GM12878 (cell line): ENCODE data around the gene HIC1. TPM values are rescaled to one million over a fixed set of nuclear protein-coding genes. Genes with fewer than 3 reads are reported as not detected.

Source experiments
- ATAC-seq: fragments of 200-7000 bp; cut with Tn5 transposase; 3 replicates; pipeline ENCODE4 v1.9.1; 2020; ENCODE audit warnings: mild to moderate bottlenecking, moderate library complexity
- BruUV-seq: library from RNA; stranded (reverse); fragments of 400-500 nt; replicated peaks from 2 replicates; lab custom pipeline; 2021; lab: Mats Ljungman, UMichigan
- CTCF ChIA-PET: fragments of 300-600 bp; sonication (Branson Sonifier 250); formaldehyde crosslinking; extraction: SDS; loops from one replicate; lab custom pipeline; 2021; ENCODE audit warnings: inconsistent platforms; lab: Yijun Ruan, JAX
- POLR2A ChIA-PET: fragments of 350-600 bp; formaldehyde crosslinking; extraction: SDS; loops from one replicate; lab custom pipeline; 2021; ENCODE audit warnings: inconsistent platforms; lab: Charles Lee
- RAD21 ChIA-PET: fragments of 300-600 bp; sonication (Branson Sonifier 250); formaldehyde crosslinking; loops from one replicate; lab custom pipeline; 2023; ENCODE audit warnings: antibody characterized with exemption; ENCODE audit not compliant: unreplicated experiment; lab: Charles Lee
- SMC1A ChIA-PET: fragments of 300-600 bp; sonication (Branson Sonifier 250); formaldehyde crosslinking; loops from one replicate; lab custom pipeline; 2023; ENCODE audit not compliant: unreplicated experiment, uncharacterized antibody; lab: Charles Lee
- DNase-seq: peaks from one replicate; pipeline ENCODE4 v3.0.0-alpha.2; 2011; ENCODE audit warnings: low read depth, low spot score
- FAIRE-seq: peaks from 3 replicates; lab custom pipeline; 2011; peaks lifted over from hg19 to GRCh38; lab: Jason Lieb, UNC
- H2AFZ ChIP-seq: 2 replicates; pipeline ENCODE4 v1.6.0; 2011; ENCODE audit warnings: low read depth, low read length, control low read depth; ENCODE audit not compliant: control insufficient read depth
- H3K27ac ChIP-seq: 2 replicates; pipeline ENCODE4 v1.5.1; 2011; ENCODE audit warnings: control low read depth; ENCODE audit not compliant: control insufficient read depth, insufficient read depth
- H3K27me3 ChIP-seq, 2 experiments: replicated peaks in 1 of 2; 2 replicates each; pipeline versions ENCODE4 v1.6.0 to v1.6.1; 2011; ENCODE audit warnings: low read length in 1 of 2; ENCODE audit not compliant: control insufficient read depth in 2 of 2, insufficient read depth in 2 of 2
- H3K36me3 ChIP-seq, 2 experiments: 2 replicates each; pipeline ENCODE4 v1.5.1; 2011; ENCODE audit warnings: low read length in 1 of 2; ENCODE audit not compliant: control insufficient read depth in 2 of 2, insufficient read depth in 2 of 2
- H3K4me1 ChIP-seq: 2 replicates; pipeline ENCODE4 v1.6.1; 2011; ENCODE audit warnings: mild to moderate bottlenecking, low read length, moderate library complexity, mixed read lengths; ENCODE audit not compliant: control insufficient read depth, insufficient read depth
- H3K4me2 ChIP-seq: 2 replicates; pipeline ENCODE4 v1.6.0; 2011; ENCODE audit warnings: control low read depth; ENCODE audit not compliant: control insufficient read depth, insufficient read depth
- H3K4me3 ChIP-seq: fragments of 200-600 bp; sonication (generic); 2 replicates; pipeline ENCODE4 v1.5.1; 2016
- H3K79me2 ChIP-seq: 2 replicates; pipeline ENCODE4 v1.6.0; 2011; ENCODE audit warnings: low read length; ENCODE audit not compliant: control insufficient read depth, insufficient read depth
- H3K9ac ChIP-seq: 2 replicates; pipeline ENCODE4 v1.8.0; 2011; ENCODE audit warnings: low read length, control low read depth, mixed read lengths; ENCODE audit not compliant: control insufficient read depth, insufficient read depth
- H3K9me3 ChIP-seq: replicated peaks from 3 replicates; pipeline ENCODE4 v1.5.1; 2011; ENCODE audit warnings: mild to moderate bottlenecking, low read length; ENCODE audit not compliant: control insufficient read depth, insufficient read depth
- H4K20me1 ChIP-seq: 2 replicates; pipeline ENCODE4 v1.6.0; 2011; ENCODE audit not compliant: control insufficient read depth, insufficient read depth
- CBFB ChIP-seq: IDR thresholded peaks from 2 replicates; pipeline ENCODE4 v1.6.1; 2016; ENCODE audit warnings: antibody characterized with exemption, low read depth
- CHD2 ChIP-seq: IDR thresholded peaks from 2 replicates; pipeline ENCODE4 v1.6.1; 2011; ENCODE audit warnings: low read depth, low read length, improper control_type of control experiment, borderline replicate concordance
- HDAC2 ChIP-seq: fragments of 200-600 bp; sonication (generic); IDR thresholded peaks from 2 replicates; pipeline ENCODE4 v1.6.1; 2017
- HDGF ChIP-seq: fragments of 450-650 bp; IDR thresholded peaks from 2 replicates; pipeline ENCODE4 v1.6.1; 2016; ENCODE audit warnings: antibody characterized with exemption
- MXI1 ChIP-seq: fragments of 150-350 bp; IDR thresholded peaks from 2 replicates; pipeline ENCODE4 v1.6.1; 2011; ENCODE audit warnings: low read depth, mild to moderate bottlenecking, inconsistent platforms, low read length, improper control_type of control experiment
- NFYA ChIP-seq: IDR thresholded peaks from 2 replicates; pipeline ENCODE4 v1.6.1; 2011; ENCODE audit warnings: low read depth, mild to moderate bottlenecking, low read length, improper control_type of control experiment, borderline replicate concordance
- NR2C2 ChIP-seq: IDR thresholded peaks from 2 replicates; pipeline ENCODE4 v1.6.1; 2011; ENCODE audit warnings: borderline replicate concordance, low read depth; ENCODE audit not compliant: control insufficient read depth, insufficient read length
- RAD21 ChIP-seq: IDR thresholded peaks from 2 replicates; pipeline ENCODE4 v1.6.1; 2011; ENCODE audit warnings: mild to moderate bottlenecking, low read depth, low read length, moderate library complexity; ENCODE audit not compliant: insufficient read depth
- RBBP5 ChIP-seq: fragments of 200-600 bp; sonication (generic); conservative IDR thresholded peaks from 2 replicates; pipeline ENCODE4 v1.6.1; 2016
- SMAD1 ChIP-seq: fragments of 450-650 bp; IDR thresholded peaks from 2 replicates; pipeline ENCODE4 v1.6.1; 2018; ENCODE audit warnings: mild to moderate bottlenecking, low read depth; ENCODE audit not compliant: partially characterized antibody
- SMAD5 ChIP-seq: IDR thresholded peaks from 2 replicates; pipeline ENCODE4 v1.6.1; 2016; ENCODE audit warnings: antibody characterized with exemption, low read depth
- SRF ChIP-seq, 2 experiments: IDR thresholded peaks; 2 replicates each; pipeline ENCODE4 v1.6.1; 2011; ENCODE audit warnings: low read depth in 2 of 2, low read length in 2 of 2, mild to moderate bottlenecking in 1 of 2, moderate library complexity in 1 of 2
- SUPT20H ChIP-seq: IDR thresholded peaks from 2 replicates; pipeline ENCODE4 v1.6.1; 2011; ENCODE audit warnings: low read depth, mild to moderate bottlenecking, low read length, moderate library complexity, borderline replicate concordance; ENCODE audit not compliant: control insufficient read depth
- WGBS: methylation state at CpG from one replicate; pipeline ENCODE4 v1.1.6; 2016; ENCODE audit warnings: low lambda C conversion rate; ENCODE audit not compliant: insufficient replicate concordance, insufficient coverage; ENCODE audit errors: missing lambda C conversion rate; 5-methylcytosine and 5-hydroxymethylcytosine counted together
- in situ Hi-C: fragments of 300-500 bp; cut with MboI; formaldehyde crosslinking; loops from 9 replicates; pipeline ENCODE4 v1.14.3; 2018; ENCODE audit warnings: mixed read lengths
- intact Hi-C: fragments of 100-400 bp; cut with micrococcal nuclease; formaldehyde crosslinking; loops from one replicate; pipeline ENCODE4 v1.14.2; 2022; ENCODE audit not compliant: unreplicated experiment
- polyA plus RNA-seq, 11 experiments: library from polyadenylated mRNA; depleted of rRNA in 4 of 11; unstranded in 6 of 11; stranded (reverse) in 5 of 11; fragments of >200 nt; fragmentation: Nextera tagmentation in 4 of 11; fragmentation: Illumina TruSeq in 1 of 11; extraction: Ambion mirVana in 4 of 11; extraction: Trizol in 1 of 11; gene quantifications; 1 replicate in 1 of 11; 2 replicates in 10 of 11; pipeline versions ENCODE4 v1.2.1 to v1.2.3, GENCODE V29; 2011 to 2016; ENCODE audit warnings: inconsistent platforms in 2 of 11, missing spikeins in 2 of 11, low read depth in 1 of 11
- total RNA-seq, 4 experiments: library from RNA; depleted of rRNA in 3 of 4; stranded (reverse); fragments of >200 nt in 3 of 4; fragmentation: Illumina TruSeq in 1 of 4; extraction: Trizol in 1 of 4; gene quantifications; 2 replicates each; pipeline versions ENCODE4 v1.2.1 to v1.2.3, GENCODE V29; 2013 to 2021
- TF ChIP-seq, protein P1 (sequence below): fragments of 450-650 bp; IDR thresholded peaks from 2 replicates; pipeline ENCODE4 v1.6.1; 2017; ENCODE audit warnings: mild to moderate bottlenecking, moderate library complexity
- TF ChIP-seq, protein P2 (sequence below): fragments of 450-650 bp; formaldehyde crosslinking; IDR thresholded peaks from 2 replicates; pipeline ENCODE4 v1.4.0; 2022; ENCODE audit warnings: mild to moderate bottlenecking, moderate library complexity
- TF ChIP-seq, protein P3 (sequence below): IDR thresholded peaks from 2 replicates; pipeline ENCODE4 v1.6.1; 2012; ENCODE audit warnings: low read depth, low read length, improper control_type of control experiment
- TF ChIP-seq, protein P4 (sequence below): fragments of 450-650 bp; IDR thresholded peaks from 2 replicates; pipeline ENCODE4 v1.6.1; 2014; ENCODE audit warnings: mild to moderate bottlenecking

HIC1 gene
- total and polyA plus RNA-seq, 10 of the 15 experiments (the other 5 are each of a cell fraction or from before 2014, with no cell fraction given) = 0.11 to 61.1 (median 4.9) TPM

- Histone ChIP-seq H3K27ac (no peak overlapping the region), H3K36me3 (no peaks in the 10 kb centered on the region), H3K4me2 (no peak overlapping the region), H3K9ac (no peak overlapping the region), H3K27me3 (no peaks in the 10 kb centered on the region; a peak in 1 of 4 replicates), H3K79me2 (no peaks in the 10 kb centered on the region), H3K4me3 (no peak overlapping the region), H3K9me3 (no peaks in the 10 kb centered on the region; the same call in 2 of the 3 replicates), H2AFZ (no peak overlapping the region), H4K20me1 (no peaks in the 10 kb centered on the region), H3K4me1 (no peaks in the 10 kb centered on the region)
- 68% methylated on average over 10 of the region's 10 CpGs for WGBS
- in situ Hi-C loops = loop anchor here (25.0 kb wide), 1 partner anchor 97 kb away; no protein-coding TSS in a partner anchor
- no peak for FAIRE-seq
- CTCF ChIA-PET = no interaction called here
- POLR2A ChIA-PET = no interaction called here
- no peak for ATAC-seq
- intact Hi-C loops = no loop called here
- DNase-seq = no peak
- no peak for TF ChIP-seq NFYA
- no peak for TF ChIP-seq SUPT20H
- no peak for TF ChIP-seq CHD2
- TF ChIP-seq SMAD5 = no peak
- TF ChIP-seq RAD21 = no peak
- TF ChIP-seq RBBP5 = no peak
- no peak for TF ChIP-seq HDAC2
- TF ChIP-seq HDGF = no peak
- no peak for TF ChIP-seq MXI1
- TF ChIP-seq CBFB = no peak
- TF ChIP-seq SMAD1 = no peak
- no peak for TF ChIP-seq NR2C2
- TF ChIP-seq, protein P1, sequence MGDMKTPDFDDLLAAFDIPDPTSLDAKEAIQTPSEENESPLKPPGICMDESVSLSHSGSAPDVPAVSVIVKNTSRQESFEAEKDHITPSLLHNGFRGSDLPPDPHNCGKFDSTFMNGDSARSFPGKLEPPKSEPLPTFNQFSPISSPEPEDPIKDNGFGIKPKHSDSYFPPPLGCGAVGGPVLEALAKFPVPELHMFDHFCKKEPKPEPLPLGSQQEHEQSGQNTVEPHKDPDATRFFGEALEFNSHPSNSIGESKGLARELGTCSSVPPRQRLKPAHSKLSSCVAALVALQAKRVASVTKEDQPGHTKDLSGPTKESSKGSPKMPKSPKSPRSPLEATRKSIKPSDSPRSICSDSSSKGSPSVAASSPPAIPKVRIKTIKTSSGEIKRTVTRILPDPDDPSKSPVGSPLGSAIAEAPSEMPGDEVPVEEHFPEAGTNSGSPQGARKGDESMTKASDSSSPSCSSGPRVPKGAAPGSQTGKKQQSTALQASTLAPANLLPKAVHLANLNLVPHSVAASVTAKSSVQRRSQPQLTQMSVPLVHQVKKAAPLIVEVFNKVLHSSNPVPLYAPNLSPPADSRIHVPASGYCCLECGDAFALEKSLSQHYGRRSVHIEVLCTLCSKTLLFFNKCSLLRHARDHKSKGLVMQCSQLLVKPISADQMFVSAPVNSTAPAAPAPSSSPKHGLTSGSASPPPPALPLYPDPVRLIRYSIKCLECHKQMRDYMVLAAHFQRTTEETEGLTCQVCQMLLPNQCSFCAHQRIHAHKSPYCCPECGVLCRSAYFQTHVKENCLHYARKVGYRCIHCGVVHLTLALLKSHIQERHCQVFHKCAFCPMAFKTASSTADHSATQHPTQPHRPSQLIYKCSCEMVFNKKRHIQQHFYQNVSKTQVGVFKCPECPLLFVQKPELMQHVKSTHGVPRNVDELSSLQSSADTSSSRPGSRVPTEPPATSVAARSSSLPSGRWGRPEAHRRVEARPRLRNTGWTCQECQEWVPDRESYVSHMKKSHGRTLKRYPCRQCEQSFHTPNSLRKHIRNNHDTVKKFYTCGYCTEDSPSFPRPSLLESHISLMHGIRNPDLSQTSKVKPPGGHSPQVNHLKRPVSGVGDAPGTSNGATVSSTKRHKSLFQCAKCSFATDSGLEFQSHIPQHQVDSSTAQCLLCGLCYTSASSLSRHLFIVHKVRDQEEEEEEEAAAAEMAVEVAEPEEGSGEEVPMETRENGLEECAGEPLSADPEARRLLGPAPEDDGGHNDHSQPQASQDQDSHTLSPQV = no peak
- TF ChIP-seq, protein P2, sequence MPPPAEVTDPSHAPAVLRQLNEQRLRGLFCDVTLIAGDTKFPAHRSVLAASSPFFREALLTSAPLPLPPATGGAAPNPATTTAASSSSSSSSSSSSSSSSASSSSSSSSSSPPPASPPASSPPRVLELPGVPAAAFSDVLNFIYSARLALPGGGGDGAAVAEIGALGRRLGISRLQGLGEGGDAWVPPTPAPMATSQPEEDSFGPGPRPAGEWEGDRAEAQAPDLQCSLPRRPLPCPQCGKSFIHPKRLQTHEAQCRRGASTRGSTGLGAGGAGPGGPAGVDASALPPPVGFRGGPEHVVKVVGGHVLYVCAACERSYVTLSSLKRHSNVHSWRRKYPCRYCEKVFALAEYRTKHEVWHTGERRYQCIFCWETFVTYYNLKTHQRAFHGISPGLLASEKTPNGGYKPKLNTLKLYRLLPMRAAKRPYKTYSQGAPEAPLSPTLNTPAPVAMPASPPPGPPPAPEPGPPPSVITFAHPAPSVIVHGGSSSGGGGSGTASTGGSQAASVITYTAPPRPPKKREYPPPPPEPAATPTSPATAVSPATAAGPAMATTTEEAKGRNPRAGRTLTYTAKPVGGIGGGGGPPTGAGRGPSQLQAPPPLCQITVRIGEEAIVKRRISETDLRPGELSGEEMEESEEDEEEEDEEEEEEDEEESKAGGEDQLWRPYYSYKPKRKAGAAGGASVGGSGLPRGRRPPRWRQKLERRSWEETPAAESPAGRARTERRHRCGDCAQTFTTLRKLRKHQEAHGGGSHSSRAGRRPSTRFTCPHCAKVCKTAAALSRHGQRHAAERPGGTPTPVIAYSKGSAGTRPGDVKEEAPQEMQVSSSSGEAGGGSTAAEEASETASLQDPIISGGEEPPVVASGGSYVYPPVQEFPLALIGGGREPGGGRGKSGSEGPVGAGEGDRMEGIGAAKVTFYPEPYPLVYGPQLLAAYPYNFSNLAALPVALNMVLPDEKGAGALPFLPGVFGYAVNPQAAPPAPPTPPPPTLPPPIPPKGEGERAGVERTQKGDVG = no peak
- TF ChIP-seq SRF (IDR thresholded peaks at IDR 0.05; ENCODE audit: low read depth in 2 of 2, low read length in 2 of 2) = no peak
- TF ChIP-seq, protein P3, sequence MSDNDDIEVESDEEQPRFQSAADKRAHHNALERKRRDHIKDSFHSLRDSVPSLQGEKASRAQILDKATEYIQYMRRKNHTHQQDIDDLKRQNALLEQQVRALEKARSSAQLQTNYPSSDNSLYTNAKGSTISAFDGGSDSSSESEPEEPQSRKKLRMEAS = no peak
- TF ChIP-seq, protein P4, sequence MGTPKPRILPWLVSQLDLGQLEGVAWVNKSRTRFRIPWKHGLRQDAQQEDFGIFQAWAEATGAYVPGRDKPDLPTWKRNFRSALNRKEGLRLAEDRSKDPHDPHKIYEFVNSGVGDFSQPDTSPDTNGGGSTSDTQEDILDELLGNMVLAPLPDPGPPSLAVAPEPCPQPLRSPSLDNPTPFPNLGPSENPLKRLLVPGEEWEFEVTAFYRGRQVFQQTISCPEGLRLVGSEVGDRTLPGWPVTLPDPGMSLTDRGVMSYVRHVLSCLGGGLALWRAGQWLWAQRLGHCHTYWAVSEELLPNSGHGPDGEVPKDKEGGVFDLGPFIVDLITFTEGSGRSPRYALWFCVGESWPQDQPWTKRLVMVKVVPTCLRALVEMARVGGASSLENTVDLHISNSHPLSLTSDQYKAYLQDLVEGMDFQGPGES = no peak
- BruUV-seq = no TSS peak
- RAD21 ChIA-PET = no interaction called here
- SMC1A ChIA-PET = no interaction called here
These were observed 45.2 kb upstream of the HIC1 start for GRCh38 chr17:2009737-2010136.
